ENCODE measurements around the gene KRTAP3-1. TPM values are rescaled to one million over a fixed set of nuclear protein-coding genes. Genes with fewer than 3 reads are reported as not detected.
"Not testable (repeated sequence)": the region's sequence is repeated elsewhere in the genome, so short reads cannot be mapped to it uniquely, and the experiment has no call there.

The KRTAP3-1 gene
- total RNA-seq, 2 experiments from 2014 or later: not detected

- H3K27ac Mint-ChIP-seq; intact Hi-C loops (cut with micrococcal nuclease); H3K4me3 Mint-ChIP-seq; H3K36me3 Mint-ChIP-seq; POLR2A ChIA-PET; H3K4me1 Mint-ChIP-seq (ENCODE audit: low read depth); H3K9me3 Mint-ChIP-seq; H3K27me3 Mint-ChIP-seq; CTCF ChIA-PET; DNase-seq: not testable (repeated sequence)
These were observed 25.5 kb upstream of the KRTAP3-1 start, which contains the start of gene KRTAP1-3 for GRCh38 chr17:41034346-41034935. KRTAP1-3 (minus strand) TSS chr17:41034874; CDS start chr17:41034821, 53 bp downstream.

GRCh38 chr17:41029633-41030245 lies 20.8 kb upstream of the KRTAP3-1 start, which contains the start of gene KRTAP1-4:
KRTAP1-4 (minus strand) TSS chr17:41030195; CDS start chr17:41030078, 117 bp downstream.
- Mint-ChIP-seq H3K36me3 (no peaks in the 10 kb centered on the region), H3K4me1 (ENCODE audit: low read depth) (no peaks in the 10 kb centered on the region), H3K9me3 (no peaks in the 10 kb centered on the region), H3K27ac (no peak within 1 kb of the TSS), H3K27me3 (peaks cover 19% of the 10 kb centered on the region), H3K4me3 (no peak within 1 kb of the TSS)
- CTCF ChIA-PET: no interaction called here
- POLR2A ChIA-PET: interaction anchor here (0.6 kb wide), 1 partner anchor 95 kb away, joined by 3 read pairs; no protein-coding TSS in a partner anchor
- intact Hi-C loops (cut with micrococcal nuclease): no loop called here
- no peak for DNase-seq

GRCh38 chr17:41026715-41027471 lies 18.0 kb upstream of the KRTAP3-1 start, which contains the start of gene KRTAP1-5:
KRTAP1-5 (minus strand) TSS chr17:41027208; CDS start chr17:41027155, 53 bp downstream.
- DNase-seq: no peak
- H3K9me3 Mint-ChIP-seq: no peaks in the 10 kb centered on the region
- H3K27ac Mint-ChIP-seq: no peak within 1 kb of the TSS
- H3K27me3 Mint-ChIP-seq: peaks cover 19% of the 10 kb centered on the region
- CTCF ChIA-PET: no interaction called here
- intact Hi-C loops (cut with micrococcal nuclease): no loop called here
- POLR2A ChIA-PET: no interaction called here
- H3K4me1 Mint-ChIP-seq (ENCODE audit: low read depth): no peaks in the 10 kb centered on the region
- H3K36me3 Mint-ChIP-seq: no peaks in the 10 kb centered on the region
- H3K4me3 Mint-ChIP-seq: no peak within 1 kb of the TSS

- CTCF ChIA-PET: no interaction called here
- intact Hi-C loops (cut with micrococcal nuclease): no loop called here
- Mint-ChIP-seq H3K4me1 (ENCODE audit: low read depth) (no peaks in the 10 kb centered on the region), H3K27me3 (peaks cover 21% of the 10 kb centered on the region), H3K27ac (no peak overlapping the region), H3K9me3 (no peaks in the 10 kb centered on the region), H3K4me3 (no peak overlapping the region), H3K36me3 (no peaks in the 10 kb centered on the region)
- POLR2A ChIA-PET: no interaction called here
- DNase-seq: no peak
These were observed 15.8 kb upstream of the KRTAP3-1 start for GRCh38 chr17:41024697-41025096.

- no peaks in the 10 kb centered on the region for H3K9me3 Mint-ChIP-seq
- H3K36me3 Mint-ChIP-seq: no peaks in the 10 kb centered on the region
- no peak overlapping the region for H3K27ac Mint-ChIP-seq
- ChIA-PET CTCF (interaction anchor here (0.5 kb wide), 1 partner anchor 146 kb away, joined by 3 read pairs; no protein-coding TSS in a partner anchor), POLR2A (no interaction called here)
- H3K4me1 Mint-ChIP-seq (ENCODE audit: low read depth): no peaks in the 10 kb centered on the region
- H3K27me3 Mint-ChIP-seq: peaks cover 5% of the 10 kb centered on the region
- H3K4me3 Mint-ChIP-seq: no peak overlapping the region
- no peak for DNase-seq
- intact Hi-C loops (cut with micrococcal nuclease): no loop called here
These were observed 11.4 kb upstream of the KRTAP3-1 start for GRCh38 chr17:41020336-41020735.

GRCh38 chr17:41019415-41019814 lies 10.5 kb upstream of the KRTAP3-1 start:
- intact Hi-C loops (cut with micrococcal nuclease): no loop called here

GRCh38 chr17:41018541-41018940 lies 9.6 kb upstream of the KRTAP3-1 start:
- POLR2A ChIA-PET: no interaction called here

More at GRCh38 chr17:41019415-41019814, 10.5 kb upstream of the KRTAP3-1 start:
- no peaks in the 10 kb centered on the region for H3K4me1 Mint-ChIP-seq (ENCODE audit: low read depth)
- ChIA-PET POLR2A (no interaction called here), CTCF (no interaction called here)
- no peak for DNase-seq
- H3K9me3 Mint-ChIP-seq: no peaks in the 10 kb centered on the region
- no peaks in the 10 kb centered on the region for H3K36me3 Mint-ChIP-seq
- H3K27ac Mint-ChIP-seq: no peak overlapping the region
- H3K4me3 Mint-ChIP-seq: no peak overlapping the region
- H3K27me3 Mint-ChIP-seq: peaks cover 5% of the 10 kb centered on the region

GRCh38 chr17:41016578-41017215 lies 7.8 kb upstream of the KRTAP3-1 start:
- intact Hi-C loops (cut with micrococcal nuclease): no loop called here
- H3K4me3 Mint-ChIP-seq: no peak overlapping the region
- ChIA-PET POLR2A (no interaction called here), CTCF (no interaction called here)
- H3K27me3 Mint-ChIP-seq: peaks cover 5% of the 10 kb centered on the region
- H3K36me3 Mint-ChIP-seq: no peaks in the 10 kb centered on the region
- no peak for DNase-seq
- H3K9me3 Mint-ChIP-seq: no peaks in the 10 kb centered on the region
- H3K27ac Mint-ChIP-seq: no peak overlapping the region
- H3K4me1 Mint-ChIP-seq (ENCODE audit: low read depth): no peaks in the 10 kb centered on the region

More at GRCh38 chr17:41018541-41018940, 9.6 kb upstream of the KRTAP3-1 start:
- no peak overlapping the region for H3K27ac Mint-ChIP-seq
- H3K4me1 Mint-ChIP-seq (ENCODE audit: low read depth): no peaks in the 10 kb centered on the region
- H3K4me3 Mint-ChIP-seq: no peak overlapping the region
- H3K27me3 Mint-ChIP-seq: peaks cover 5% of the 10 kb centered on the region
- CTCF ChIA-PET: no interaction called here
- no peaks in the 10 kb centered on the region for H3K36me3 Mint-ChIP-seq
- H3K9me3 Mint-ChIP-seq: no peaks in the 10 kb centered on the region
- intact Hi-C loops (cut with micrococcal nuclease): no loop called here
- DNase-seq: no peak

GRCh38 chr17:41015454-41015853 lies 6.5 kb upstream of the KRTAP3-1 start:
- Mint-ChIP-seq H3K9me3 (no peaks in the 10 kb centered on the region), H3K36me3 (no peaks in the 10 kb centered on the region), H3K27ac (no peak overlapping the region), H3K27me3 (no peaks in the 10 kb centered on the region), H3K4me1 (ENCODE audit: low read depth) (no peaks in the 10 kb centered on the region), H3K4me3 (no peak overlapping the region)
- POLR2A ChIA-PET: no interaction called here
- intact Hi-C loops (cut with micrococcal nuclease): no loop called here
- DNase-seq: no peak
- CTCF ChIA-PET: no interaction called here

GRCh38 chr17:41013606-41014005 lies 4.7 kb upstream of the KRTAP3-1 start:
- H3K4me3 Mint-ChIP-seq: no peak overlapping the region
- H3K27ac Mint-ChIP-seq: no peak overlapping the region
- no peaks in the 10 kb centered on the region for H3K36me3 Mint-ChIP-seq
- CTCF ChIA-PET: no interaction called here
- H3K27me3 Mint-ChIP-seq: no peaks in the 10 kb centered on the region
- H3K4me1 Mint-ChIP-seq (ENCODE audit: low read depth): no peaks in the 10 kb centered on the region
- intact Hi-C loops (cut with micrococcal nuclease): no loop called here
- POLR2A ChIA-PET: no interaction called here
- no peak for DNase-seq
- H3K9me3 Mint-ChIP-seq: no peaks in the 10 kb centered on the region

- Mint-ChIP-seq H3K27ac (no peak overlapping the region), H3K4me3 (no peak overlapping the region), H3K27me3 (no peaks in the 10 kb centered on the region), H3K9me3 (no peaks in the 10 kb centered on the region), H3K4me1 (ENCODE audit: low read depth) (no peaks in the 10 kb centered on the region), H3K36me3 (no peaks in the 10 kb centered on the region)
- no peak for DNase-seq
- ChIA-PET CTCF (no interaction called here), POLR2A (no interaction called here)
- intact Hi-C loops (cut with micrococcal nuclease): no loop called here
These were observed 4.3 kb upstream of the KRTAP3-1 start for GRCh38 chr17:41013181-41013580.

- no peaks in the 10 kb centered on the region for H3K27me3 Mint-ChIP-seq
- POLR2A ChIA-PET: no interaction called here
- CTCF ChIA-PET: no interaction called here
These were observed 3.6 kb upstream of the KRTAP3-1 start for GRCh38 chr17:41012326-41013120.

More at GRCh38 chr17:41012326-41013120, 3.6 kb upstream of the KRTAP3-1 start:
- Mint-ChIP-seq H3K27ac (no peak overlapping the region), H3K9me3 (no peaks in the 10 kb centered on the region), H3K4me3 (no peak overlapping the region), H3K36me3 (no peaks in the 10 kb centered on the region), H3K4me1 (ENCODE audit: low read depth) (no peaks in the 10 kb centered on the region)
- no peak for DNase-seq
- intact Hi-C loops (cut with micrococcal nuclease): no loop called here

All from activated CD4-positive, alpha-beta memory T cell treated with anti-CD3 and anti-CD28 coated beads for 36 hours (primary cell).